ENCODE results near the gene PKP3.
"Not testable (repeated sequence)": the region's sequence is repeated elsewhere in the genome, so short reads cannot be mapped to it uniquely, and the experiment has no call there.

PKP3 gene

DNA sequence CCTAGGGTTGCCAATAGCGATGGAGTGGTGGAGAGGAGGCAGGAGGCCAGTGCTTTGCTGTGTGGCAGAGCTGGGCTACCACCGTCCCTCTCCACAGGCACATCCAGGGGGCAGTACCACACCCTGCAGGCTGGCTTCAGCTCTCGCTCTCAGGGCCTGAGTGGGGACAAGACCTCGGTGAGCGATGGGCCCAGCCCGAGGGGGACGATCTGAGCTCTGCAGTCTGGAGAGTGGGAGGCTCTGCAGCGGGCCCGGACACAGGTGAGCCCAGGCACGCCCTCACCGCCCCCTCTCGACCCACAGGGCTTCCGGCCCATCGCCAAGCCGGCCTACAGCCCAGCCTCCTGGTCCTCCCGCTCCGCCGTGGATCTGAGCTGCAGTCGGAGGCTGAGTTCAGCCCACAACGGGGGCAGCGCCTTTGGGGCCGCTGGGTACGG is 2.5 kb downstream of the PKP3 start:
- DNase-seq, result peak; percentile 100

DNA sequence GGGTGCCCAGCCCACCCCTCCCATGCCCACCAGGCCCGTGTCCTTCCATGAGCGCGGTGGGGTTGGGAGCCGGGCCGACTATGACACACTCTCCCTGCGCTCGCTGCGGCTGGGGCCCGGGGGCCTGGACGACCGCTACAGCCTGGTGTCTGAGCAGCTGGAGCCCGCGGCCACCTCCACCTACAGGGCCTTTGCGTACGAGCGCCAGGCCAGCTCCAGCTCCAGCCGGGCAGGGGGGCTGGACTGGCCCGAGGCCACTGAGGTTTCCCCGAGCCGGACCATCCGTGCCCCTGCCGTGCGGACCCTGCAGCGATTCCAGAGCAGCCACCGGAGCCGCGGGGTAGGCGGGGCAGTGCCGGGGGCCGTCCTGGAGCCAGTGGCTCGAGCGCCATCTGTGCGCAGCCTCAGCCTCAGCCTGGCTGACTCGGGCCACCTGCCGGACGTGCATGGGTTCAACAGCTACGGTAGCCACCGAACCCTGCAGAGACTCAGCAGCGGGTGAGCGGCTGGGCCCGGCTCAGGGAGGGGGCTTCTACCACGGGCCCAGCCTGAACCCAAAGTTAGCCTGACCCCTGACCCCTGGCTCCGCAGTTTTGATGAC is 3.0 kb downstream of the PKP3 start:
- no peak for DNase-seq

- peak; percentile 86 for DNase-seq
These were observed 4.8 kb downstream of the PKP3 start for GRCh38 chr11:398826-399225.

DNA sequence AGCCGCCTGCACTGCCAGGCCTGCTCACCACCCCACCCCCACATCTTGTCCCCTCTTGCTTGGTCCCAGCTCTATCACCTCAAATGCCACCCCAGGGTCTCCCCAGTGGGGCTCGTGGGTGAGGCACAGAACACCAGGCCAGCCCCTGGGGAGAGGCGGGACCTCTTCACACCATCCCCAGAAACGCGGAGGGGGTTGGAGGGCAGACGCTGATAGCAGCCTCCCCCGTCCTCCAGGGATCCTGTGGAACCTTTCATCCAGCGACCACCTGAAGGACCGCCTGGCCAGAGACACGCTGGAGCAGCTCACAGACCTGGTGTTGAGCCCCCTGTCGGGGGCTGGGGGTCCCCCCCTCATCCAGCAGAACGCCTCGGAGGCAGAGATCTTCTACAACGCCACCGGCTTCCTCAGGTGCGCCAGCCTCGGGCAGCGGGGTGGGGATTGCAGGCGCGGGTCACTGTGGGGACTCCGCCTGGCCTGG is 5.8 kb downstream of the PKP3 start:
- DNase-seq, result no peak

- no peak for DNase-seq
These were observed 6.3 kb downstream of the PKP3 start for GRCh38 chr11:400241-400689.

- DNase-seq, result not testable (repeated sequence)
These were observed 7.2 kb downstream of the PKP3 start for GRCh38 chr11:401196-401595.

GRCh38 chr11:403021-403760 is 9.2 kb downstream of the PKP3 start:
- no peak for DNase-seq

DNA sequence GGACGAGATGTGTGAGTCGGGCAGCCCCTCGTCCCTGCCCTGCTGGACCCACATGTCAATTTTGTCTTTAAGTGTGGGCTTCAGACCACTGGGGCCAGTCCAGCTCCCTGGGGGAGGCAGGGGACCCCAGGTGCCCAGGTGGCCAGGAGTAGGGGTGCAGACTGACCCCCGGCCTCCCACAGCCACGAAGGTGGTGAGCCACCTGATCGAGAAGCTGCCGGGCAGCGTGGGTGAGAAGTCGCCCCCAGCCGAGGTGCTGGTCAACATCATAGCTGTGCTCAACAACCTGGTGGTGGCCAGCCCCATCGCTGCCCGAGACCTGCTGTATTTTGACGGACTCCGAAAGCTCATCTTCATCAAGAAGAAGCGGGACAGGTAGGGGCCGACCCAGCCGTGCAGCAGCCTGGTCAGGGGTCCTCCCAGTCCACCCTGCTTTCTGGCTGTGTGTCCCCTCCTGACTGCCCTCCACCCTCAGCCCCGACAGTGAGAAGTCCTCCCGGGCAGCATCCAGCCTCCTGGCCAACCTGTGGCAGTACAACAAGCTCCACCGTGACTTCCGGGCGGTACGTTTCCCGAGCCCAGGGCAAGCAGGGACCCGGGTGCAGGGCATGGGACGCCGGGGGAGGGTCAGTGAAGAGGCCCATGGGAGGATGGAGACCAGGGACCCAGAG is 9.9 kb downstream of the PKP3 start:
- no peak for DNase-seq

DNA sequence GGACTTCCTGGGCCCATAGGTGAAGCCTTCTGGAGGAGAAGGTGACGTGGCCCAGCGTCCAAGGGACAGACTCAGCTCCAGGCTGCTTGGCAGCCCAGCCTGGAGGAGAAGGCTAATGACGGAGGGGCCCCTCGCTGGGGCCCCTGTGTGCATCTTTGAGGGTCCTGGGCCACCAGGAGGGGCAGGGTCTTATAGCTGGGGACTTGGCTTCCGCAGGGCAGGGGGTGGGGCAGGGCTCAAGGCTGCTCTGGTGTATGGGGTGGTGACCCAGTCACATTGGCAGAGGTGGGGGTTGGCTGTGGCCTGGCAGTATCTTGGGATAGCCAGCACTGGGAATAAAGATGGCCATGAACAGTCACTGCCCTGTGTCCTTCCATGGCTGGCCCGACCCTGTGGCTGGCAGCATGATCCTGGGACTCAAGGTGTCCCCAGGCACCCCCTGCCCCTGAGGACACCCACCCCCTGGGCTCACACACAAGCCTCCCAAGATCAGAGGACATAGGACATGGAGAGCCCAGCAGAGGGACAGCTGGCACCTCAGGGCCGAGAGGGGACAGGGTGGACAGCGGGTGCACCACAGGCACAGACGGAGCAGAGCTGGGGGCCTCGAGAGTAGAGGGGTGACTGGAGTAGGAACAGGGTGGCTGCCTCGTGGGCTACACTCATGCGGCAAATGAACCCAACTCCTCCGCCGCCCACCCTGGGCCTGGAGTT is 10.7 kb downstream of the PKP3 start:
- DNase-seq, result no peak

DNA sequence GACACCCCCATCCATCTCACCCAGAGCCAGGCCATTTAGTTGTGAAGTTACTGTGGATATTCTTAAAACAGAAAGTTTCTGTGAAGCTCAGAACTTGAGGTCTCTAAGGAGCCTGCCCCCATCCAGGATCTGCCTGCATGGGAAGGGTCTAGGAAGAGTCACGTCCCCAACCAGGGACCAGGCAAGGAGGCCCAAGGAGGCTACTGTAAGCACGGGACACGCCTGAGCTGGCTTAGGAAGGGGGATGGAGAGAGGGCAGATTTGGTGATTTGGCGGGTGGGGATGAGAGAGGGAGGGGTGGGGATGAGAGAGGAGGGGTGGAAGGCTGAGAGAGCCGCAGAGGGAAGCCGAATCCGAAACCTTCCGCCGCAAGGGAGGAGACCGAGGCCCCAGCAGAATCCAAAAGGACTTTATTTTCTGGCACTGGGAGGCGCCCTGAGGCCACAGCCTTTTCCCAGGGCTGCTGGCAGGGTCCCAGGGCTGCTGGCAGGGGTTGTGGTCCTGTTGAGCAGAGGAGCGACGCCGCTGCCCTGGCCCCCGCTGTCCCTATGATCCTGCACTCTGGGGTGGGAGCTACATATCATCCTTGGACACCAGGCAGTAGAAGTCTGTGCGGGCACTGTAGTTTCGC is 11.4 kb downstream of the PKP3 start:
- DNase-seq, result no peak

GRCh38 chr11:405954-406795 is 12.2 kb downstream of the PKP3 start:
- DNase-seq, result no peak

GRCh38 chr11:406796-407650 is 13.0 kb downstream of the PKP3 start:
- peak; percentile 86 for DNase-seq

DNA sequence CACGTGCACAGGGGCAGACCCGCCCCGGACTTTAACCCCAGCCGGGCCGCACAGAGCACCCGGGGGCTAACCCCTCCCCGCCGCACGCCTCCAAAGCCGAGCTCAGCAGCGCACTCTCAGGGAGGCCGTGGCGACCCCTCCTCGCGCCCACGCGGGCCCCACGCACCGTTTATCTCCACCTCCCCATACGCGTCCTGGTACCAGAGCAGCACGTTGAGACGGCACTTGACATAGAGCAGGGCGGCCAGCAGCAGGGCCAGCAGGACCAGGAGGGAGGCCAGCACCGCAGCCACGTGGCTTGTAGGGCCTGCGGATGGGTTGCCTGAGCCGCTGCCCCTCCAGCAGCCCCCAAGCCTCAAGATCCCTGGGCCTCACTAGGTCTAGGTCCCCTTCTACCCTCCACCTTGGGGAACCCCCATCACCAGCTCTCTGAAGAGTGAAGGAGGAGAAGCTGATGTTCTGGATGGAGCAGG is 13.7 kb downstream of the PKP3 start:
- DNase-seq, result no peak

GRCh38 chr11:408154-409007 is 14.4 kb downstream of the PKP3 start:
- no peak for DNase-seq

DNA sequence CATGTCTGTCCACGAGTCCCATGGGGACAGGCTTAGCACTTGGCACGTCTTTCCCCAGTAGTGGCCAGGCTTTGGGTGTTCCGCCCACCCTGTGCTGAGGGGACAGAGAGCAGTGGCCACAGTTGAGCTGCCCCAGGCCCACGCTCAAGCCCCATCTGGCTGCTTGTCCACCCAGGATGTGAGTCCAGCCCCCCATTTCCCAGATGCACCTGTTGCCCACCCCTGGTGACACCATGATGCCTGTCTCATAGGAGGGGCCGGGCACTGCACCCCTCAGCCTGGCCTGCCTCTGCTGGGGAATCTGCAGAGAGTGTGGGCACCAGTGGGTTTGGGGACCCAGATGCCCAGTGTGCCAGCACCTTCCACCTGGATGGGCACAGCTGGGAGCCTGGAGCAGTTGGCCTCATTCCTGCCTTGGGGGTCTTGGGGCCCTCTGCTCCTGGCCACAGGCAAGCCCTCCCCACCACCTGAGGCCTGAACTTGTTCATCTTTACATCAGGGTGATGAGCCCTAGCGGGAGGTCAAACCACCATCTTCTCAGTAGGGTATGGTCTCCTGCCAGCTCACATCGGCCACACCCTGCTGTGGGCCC is 15.1 kb downstream of the PKP3 start:
- no peak for DNase-seq

- no peak for DNase-seq
These were observed 15.8 kb downstream of the PKP3 start for GRCh38 chr11:409600-410483.

GRCh38 chr11:410711-411110 is 16.7 kb downstream of the PKP3 start:
- DNase-seq, result not testable (repeated sequence)

DNA sequence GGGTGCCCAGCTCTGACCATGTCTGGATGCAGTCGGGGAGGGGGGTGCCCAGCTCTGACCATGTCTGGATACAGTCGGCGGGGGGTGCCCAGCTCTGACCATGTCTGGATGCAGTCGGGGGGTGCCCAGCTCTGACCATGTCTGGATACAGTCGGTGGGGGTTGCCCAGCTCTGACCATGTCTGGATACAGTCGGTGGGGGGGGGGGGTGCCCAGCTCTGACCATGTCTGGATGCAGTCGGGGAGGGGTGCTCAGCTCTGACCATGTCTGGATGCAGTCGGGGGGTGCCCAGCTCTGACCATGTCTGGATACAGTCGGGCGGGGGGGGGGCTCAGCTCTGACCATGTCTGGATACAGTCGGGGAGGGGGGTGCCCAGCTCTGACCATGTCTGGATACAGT is 17.5 kb downstream of the PKP3 start:
- DNase-seq, result not testable (repeated sequence)

Measured in 8988T (cell line).